ENCODE results near the gene PLIN1. TPM values are rescaled to one million over a fixed set of nuclear protein-coding genes. Genes with fewer than 3 reads are reported as not detected.

PLIN1 gene
- total and polyA plus RNA-seq, 10 of the 15 experiments (the other 5 are each of a cell fraction or from before 2014, with no cell fraction given), result 0.05 to 0.13 (median 0.09) TPM; not detected in 6

- no peaks in the 10 kb centered on the region for H3K4me1 ChIP-seq (ENCODE audit: control insufficient read depth, insufficient read depth, low read length)
- ATAC-seq (no peak), DNase-seq (ENCODE audit: low read depth, low spot score) (no peak), FAIRE-seq (no peak)
- H3K9ac ChIP-seq (ENCODE audit: control insufficient read depth, insufficient read depth, low read length), result no peak overlapping the region
- RAD21 ChIA-PET (ENCODE audit: unreplicated experiment), result no interaction called here
- no peaks in the 10 kb centered on the region for H3K79me2 ChIP-seq (ENCODE audit: control insufficient read depth, insufficient read depth, low read length)
- no peak overlapping the region for H3K27ac ChIP-seq (ENCODE audit: control insufficient read depth, insufficient read depth)
- no peak overlapping the region for H3K4me2 ChIP-seq (ENCODE audit: control insufficient read depth, insufficient read depth)
- H4K20me1 ChIP-seq (ENCODE audit: control insufficient read depth, insufficient read depth), result no peaks in the 10 kb centered on the region
- POLR2A ChIA-PET, result no interaction called here
- SMC1A ChIA-PET (ENCODE audit: uncharacterized antibody, unreplicated experiment), result no interaction called here
- 45% methylated on average over 2 of the region's 2 CpGs for WGBS (ENCODE audit: insufficient coverage, insufficient replicate concordance, low lambda C conversion rate, missing lambda C conversion rate)
- no peak overlapping the region for H2AFZ ChIP-seq (ENCODE audit: control insufficient read depth, low read depth, low read length)
- CTCF ChIA-PET, result no interaction called here
- no peaks in the 10 kb centered on the region for H3K9me3 ChIP-seq (replicated peaks; ENCODE audit: control insufficient read depth, insufficient read depth, low read length)
- no peak overlapping the region for H3K4me3 ChIP-seq
- H3K36me3 ChIP-seq (ENCODE audit: control insufficient read depth in 2 of 2, insufficient read depth in 2 of 2, low read length in 1 of 2), result no peaks in the 10 kb centered on the region
- in situ Hi-C loops (cut with MboI), result no loop called here
- TF ChIP-seq BRCA1 (IDR thresholded peaks at IDR 0.05; ENCODE audit: low read depth, low read length) (no peak), ESRRA (IDR thresholded peaks at IDR 0.05; ENCODE audit: low read length) (no peak), SIX5 (IDR thresholded peaks at IDR 0.05; ENCODE audit: low read depth, low read length, severe bottlenecking) (no peak)
- intact Hi-C loops (cut with micrococcal nuclease; ENCODE audit: unreplicated experiment), result no loop called here
- H3K27me3 ChIP-seq (replicated peaks in 1 of 2; ENCODE audit: control insufficient read depth in 2 of 2, insufficient read depth in 2 of 2, low read length in 1 of 2), result no peaks in the 10 kb centered on the region
- no TSS peak for BruUV-seq (replicated peaks)
Measured at GRCh38 chr15:89714775-89715174, 35.6 kb upstream of the PLIN1 start.

GRCh38 chr15:89707577-89707976 is 28.4 kb upstream of the PLIN1 start:
- no TSS peak for BruUV-seq (replicated peaks)
- no peaks in the 10 kb centered on the region for H3K36me3 ChIP-seq (ENCODE audit: control insufficient read depth in 2 of 2, insufficient read depth in 2 of 2, low read length in 1 of 2)
- H2AFZ ChIP-seq (ENCODE audit: control insufficient read depth, low read depth, low read length), result no peak overlapping the region
- FAIRE-seq (no peak), DNase-seq (ENCODE audit: low read depth, low spot score) (no peak), ATAC-seq (no peak)
- ChIA-PET SMC1A (ENCODE audit: uncharacterized antibody, unreplicated experiment) (no interaction called here), POLR2A (no interaction called here), RAD21 (ENCODE audit: unreplicated experiment) (no interaction called here), CTCF (interaction anchor here (0.6 to 1.1 kb wide), 2 partner anchors 8 to 61 kb away, joined by 3 read pairs; no protein-coding TSS in a partner anchor)
- TF ChIP-seq RUNX3 (IDR thresholded peaks at IDR 0.05; ENCODE audit: low read length) (no peak), YY1 (IDR thresholded peaks at IDR 0.05; ENCODE audit: low read depth, low read length) (no peak), NR2C2 (IDR thresholded peaks at IDR 0.05; ENCODE audit: borderline replicate concordance, control insufficient read depth, insufficient read length, low read depth) (no peak), BCL3 (IDR thresholded peaks at IDR 0.05; ENCODE audit: borderline replicate concordance, insufficient read depth, low read depth, low read length, poor library complexity, severe bottlenecking) (no peak), HDGF (IDR thresholded peaks at IDR 0.05) (no peak), NFXL1 (IDR thresholded peaks at IDR 0.05; ENCODE audit: borderline replicate concordance) (no peak), HCFC1 (IDR thresholded peaks at IDR 0.05; ENCODE audit: low read length) (no peak), KDM1A (IDR thresholded peaks at IDR 0.05; ENCODE audit: borderline replicate concordance) (no peak), PAX5 (IDR thresholded peaks at IDR 0.05; ENCODE audit: borderline replicate concordance, low read depth, low read length) (no peak), PKNOX1 (IDR thresholded peaks at IDR 0.05) (no peak), ELK1 (IDR thresholded peaks at IDR 0.05; ENCODE audit: low read depth, low read length) (no peak), PAX8 (IDR thresholded peaks at IDR 0.05) (no peak), IKZF2 (IDR thresholded peaks at IDR 0.05) (no peak), CREB1 (IDR thresholded peaks at IDR 0.05; ENCODE audit: low read depth) (no peak)
- no peaks in the 10 kb centered on the region for H3K9me3 ChIP-seq (replicated peaks; ENCODE audit: control insufficient read depth, insufficient read depth, low read length)
- H3K9ac ChIP-seq (ENCODE audit: control insufficient read depth, insufficient read depth, low read length), result no peak overlapping the region
- in situ Hi-C loops (cut with MboI), result no loop called here
- no peak overlapping the region for H3K4me3 ChIP-seq
- intact Hi-C loops (cut with micrococcal nuclease; ENCODE audit: unreplicated experiment), result no loop called here
- no peaks in the 10 kb centered on the region for H3K4me1 ChIP-seq (ENCODE audit: control insufficient read depth, insufficient read depth, low read length)
- 74% methylated on average over 1 of the region's 1 CpG for WGBS (ENCODE audit: insufficient coverage, insufficient replicate concordance, low lambda C conversion rate, missing lambda C conversion rate)
- H3K27ac ChIP-seq (ENCODE audit: control insufficient read depth, insufficient read depth), result no peak overlapping the region
- H3K27me3 ChIP-seq (replicated peaks in 1 of 2; ENCODE audit: control insufficient read depth in 2 of 2, insufficient read depth in 2 of 2, low read length in 1 of 2), result no peaks in the 10 kb centered on the region; a peak in 3 of 4 replicates
- no peaks in the 10 kb centered on the region for H3K79me2 ChIP-seq (ENCODE audit: control insufficient read depth, insufficient read depth, low read length)
- no peaks in the 10 kb centered on the region for H4K20me1 ChIP-seq (ENCODE audit: control insufficient read depth, insufficient read depth)
- no peak overlapping the region for H3K4me2 ChIP-seq (ENCODE audit: control insufficient read depth, insufficient read depth)
